Inflammatory macrophage treated with lipopolysaccharide for 4 hours (primary cell): ENCODE measurements around the gene FGF1.

ENCODE experiments used
- DNase-seq: peaks from one replicate; pipeline ENCODE4 v3.0.0-alpha.2; 2020

FGF1 gene

GRCh38 chr5:142640316-142641005, 45.4 kb downstream of the FGF1 start:
- DNase-seq = no peak

- no peak for DNase-seq
Measured at GRCh38 chr5:142639455-142639854, 46.4 kb downstream of the FGF1 start.

GRCh38 chr5:142637871-142638270, 48.0 kb downstream of the FGF1 start:
- DNase-seq = no peak

- DNase-seq = no peak
Measured at GRCh38 chr5:142636698-142637324, 49.1 kb downstream of the FGF1 start.

GRCh38 chr5:142636093-142636492, 49.8 kb downstream of the FGF1 start:
- no peak for DNase-seq

GRCh38 chr5:142634216-142635011, 51.5 kb downstream of the FGF1 start:
- DNase-seq = no peak

- DNase-seq = no peak
Measured at GRCh38 chr5:142630927-142631539, 54.9 kb downstream of the FGF1 start.

- DNase-seq = no peak
Measured at GRCh38 chr5:142627383-142628217, 58.3 kb downstream of the FGF1 start.

- DNase-seq = no peak
Measured at GRCh38 chr5:142626786-142627185, 59.1 kb downstream of the FGF1 start.

GRCh38 chr5:142626099-142626498, 59.8 kb downstream of the FGF1 start:
- DNase-seq = peak; percentile 17

GRCh38 chr5:142621227-142621626, 64.7 kb downstream of the FGF1 start:
- no peak for DNase-seq

GRCh38 chr5:142619815-142620214, 66.1 kb downstream of the FGF1 start:
- DNase-seq = no peak

GRCh38 chr5:142618130-142618523, 67.8 kb downstream of the FGF1 start:
- no peak for DNase-seq

GRCh38 chr5:142617416-142618129, 68.3 kb downstream of the FGF1 start:
- no peak for DNase-seq

- DNase-seq = no peak
Measured at GRCh38 chr5:142615948-142616347, 69.9 kb downstream of the FGF1 start.

GRCh38 chr5:142614054-142614453, 71.8 kb downstream of the FGF1 start:
- no peak for DNase-seq

GRCh38 chr5:142613271-142613671, 72.6 kb downstream of the FGF1 start:
- DNase-seq = no peak

GRCh38 chr5:142612494-142613270, 73.2 kb downstream of the FGF1 start:
- no peak for DNase-seq

GRCh38 chr5:142611154-142611553, 74.7 kb downstream of the FGF1 start:
- DNase-seq = peak; percentile 30

- no peak for DNase-seq
Measured at GRCh38 chr5:142610176-142611001, 75.5 kb downstream of the FGF1 start.
